GM19043 (cell line): ENCODE data around the gene SNU13.
"Not testable (repeated sequence)": the region's sequence is repeated elsewhere in the genome, so short reads cannot be mapped to it uniquely, and the experiment has no call there.

Source experiments
- ATAC-seq: cut with Tn5 transposase; IDR thresholded peaks from one replicate; pipeline ENCODE4 v1.9.1; 2021; ENCODE audit warnings: low read depth; ENCODE audit not compliant: unreplicated experiment

The SNU13 gene

GRCh38 chr22:41682033-41682807, 6.4 kb downstream of the SNU13 start:
- ATAC-seq, result no peak

GRCh38 chr22:41681616-41682015, 7.1 kb downstream of the SNU13 start:
- no peak for ATAC-seq

- no peak for ATAC-seq
Measured at GRCh38 chr22:41676134-41676533, 12.5 kb downstream of the SNU13 start.

GRCh38 chr22:41674846-41675340, 13.8 kb downstream of the SNU13 start:
- no peak for ATAC-seq

GRCh38 chr22:41672780-41673509, 15.7 kb downstream of the SNU13 start:
- ATAC-seq, result no peak

- not testable (repeated sequence) for ATAC-seq
Measured at GRCh38 chr22:41672096-41672495, 16.6 kb downstream of the SNU13 start.

- ATAC-seq, result no peak
Measured at GRCh38 chr22:41668971-41669911, 19.4 kb downstream of the SNU13 start.

GRCh38 chr22:41664951-41665350, 23.7 kb downstream of the SNU13 start:
- no peak for ATAC-seq

GRCh38 chr22:41664490-41664889, 24.2 kb downstream of the SNU13 start:
- ATAC-seq, result no peak

- not testable (repeated sequence) for ATAC-seq
Measured at GRCh38 chr22:41663594-41663993, 25.1 kb downstream of the SNU13 start.

GRCh38 chr22:41661713-41662112, 27.0 kb downstream of the SNU13 start:
- no peak for ATAC-seq

GRCh38 chr22:41661088-41661487, 27.6 kb downstream of the SNU13 start:
- ATAC-seq, result no peak

- ATAC-seq, result no peak
Measured at GRCh38 chr22:41660416-41660815, 28.3 kb downstream of the SNU13 start.

- ATAC-seq, result no peak
Measured at GRCh38 chr22:41659941-41660340, 28.7 kb downstream of the SNU13 start.

GRCh38 chr22:41658869-41659268, 29.8 kb downstream of the SNU13 start:
- ATAC-seq, result no peak

GRCh38 chr22:41657709-41658108, 31.0 kb downstream of the SNU13 start:
- ATAC-seq, result no peak

- no peak for ATAC-seq
Measured at GRCh38 chr22:41656556-41656955, 32.1 kb downstream of the SNU13 start.

- ATAC-seq, result no peak
Measured at GRCh38 chr22:41654322-41654721, 34.3 kb downstream of the SNU13 start.

- ATAC-seq, result no peak
Measured at GRCh38 chr22:41650821-41651220, 37.8 kb downstream of the SNU13 start.

GRCh38 chr22:41650229-41650628, 38.4 kb downstream of the SNU13 start:
- ATAC-seq, result no peak

- ATAC-seq, result no peak
Measured at GRCh38 chr22:41648432-41648831, 40.2 kb downstream of the SNU13 start.
